HG03066 (cell line): ENCODE results near the gene HDAC4.

Experiments
- ATAC-seq: cut with Tn5 transposase; IDR thresholded peaks from one replicate; pipeline ENCODE4 v1.9.1; 2021; ENCODE audit warnings: low read depth; ENCODE audit not compliant: unreplicated experiment

Gene HDAC4

GRCh38 chr2:239028253-239028619, 372.6 kb downstream of the HDAC4 start:
- no peak for ATAC-seq

DNA sequence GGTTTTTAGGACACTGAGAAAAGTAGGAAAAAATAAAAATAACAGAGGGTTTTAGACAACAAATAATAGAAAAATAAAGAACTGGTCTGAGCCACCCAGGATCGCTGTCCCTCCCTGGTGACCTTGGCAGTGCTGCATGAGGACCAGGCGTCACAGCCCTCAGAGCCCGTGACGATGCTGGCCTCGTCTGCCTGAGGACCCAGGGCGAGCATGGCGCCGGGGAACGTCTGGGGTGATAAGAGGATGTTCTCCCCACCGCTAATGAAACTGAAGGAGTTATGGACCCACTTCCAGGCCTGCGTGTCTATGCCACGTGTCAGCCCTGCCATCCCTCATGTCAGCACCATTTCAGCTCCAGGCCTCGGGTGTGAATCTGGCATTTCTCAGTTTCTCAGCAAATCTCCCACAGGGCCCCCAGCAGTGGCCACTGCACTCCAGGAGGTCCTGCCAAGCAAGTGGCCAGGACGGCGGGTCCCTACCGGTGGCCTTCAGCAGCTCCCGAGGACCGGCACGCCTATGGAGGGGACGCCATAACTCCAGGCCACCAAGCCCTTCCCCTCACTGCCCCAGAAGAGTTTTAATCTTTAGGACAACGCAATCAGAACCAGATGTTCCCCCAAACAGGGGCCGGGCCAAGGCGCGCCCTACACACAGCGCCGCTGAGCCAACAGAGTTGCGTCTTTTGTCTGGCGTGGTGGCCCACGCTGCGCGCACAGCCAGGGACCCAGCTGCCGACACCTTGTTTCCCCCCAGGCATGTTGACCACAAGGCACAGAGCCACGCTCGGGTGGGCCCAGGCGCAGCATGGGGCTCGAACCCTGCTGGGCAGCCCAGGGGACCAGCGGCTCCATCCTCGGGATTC, 373.2 kb downstream of the HDAC4 start:
- no peak for ATAC-seq

DNA sequence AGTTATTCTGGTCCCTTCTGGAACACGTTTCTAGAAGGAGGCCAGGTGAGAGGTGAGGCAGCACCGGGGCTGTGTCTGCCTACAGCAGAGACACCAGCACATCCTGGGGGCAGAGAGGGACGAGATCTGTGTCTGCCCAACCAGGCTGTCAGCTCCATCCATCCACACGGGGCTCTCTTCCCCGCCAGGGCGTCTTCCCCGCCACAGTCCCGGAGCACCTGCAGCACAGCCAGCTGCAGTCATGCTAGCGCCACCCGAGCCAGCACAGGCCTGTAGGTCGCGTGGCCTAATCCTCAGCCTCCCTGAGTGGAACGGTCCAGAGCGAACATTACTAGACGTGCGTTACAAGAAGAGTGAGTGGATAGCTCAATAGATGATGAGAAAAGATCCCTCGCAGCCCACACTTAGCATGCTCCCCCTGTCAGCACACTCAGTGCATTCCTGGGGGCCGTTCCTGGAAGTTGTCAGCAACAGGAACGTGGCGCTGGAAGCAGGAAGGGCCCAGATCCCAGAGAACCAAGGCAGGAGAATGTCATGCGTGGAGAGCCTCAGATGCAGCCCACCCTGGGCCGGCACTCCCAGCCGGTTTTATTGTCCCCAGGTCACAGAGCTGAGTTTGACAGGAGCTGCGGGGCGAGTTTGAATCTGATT, 374.0 kb downstream of the HDAC4 start:
- no peak for ATAC-seq

DNA sequence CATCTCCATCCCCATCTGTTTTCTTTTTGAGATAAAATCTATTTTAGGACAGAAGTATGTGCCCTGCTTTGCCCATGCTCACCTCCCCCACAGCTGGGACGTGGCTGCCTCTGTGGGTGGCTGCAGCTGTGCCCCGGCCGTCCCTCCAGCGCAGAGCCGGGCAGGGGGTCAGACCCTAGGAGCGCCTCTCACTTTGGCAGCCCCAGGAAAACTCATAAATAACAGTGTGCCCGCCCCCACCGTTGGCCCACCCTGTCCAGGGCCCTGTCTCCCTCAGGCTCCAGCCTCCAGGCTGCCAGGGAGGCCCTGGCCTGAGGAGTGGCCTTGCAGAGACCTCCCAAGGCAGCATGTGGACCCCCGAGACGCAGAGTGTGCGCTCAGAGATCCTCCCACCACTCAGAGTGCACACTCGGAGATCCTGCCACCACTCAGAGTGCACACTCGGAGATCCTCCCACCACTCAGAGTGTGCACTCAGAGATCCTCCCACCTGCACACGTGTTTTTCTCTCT, 374.8 kb downstream of the HDAC4 start:
- no peak for ATAC-seq

DNA sequence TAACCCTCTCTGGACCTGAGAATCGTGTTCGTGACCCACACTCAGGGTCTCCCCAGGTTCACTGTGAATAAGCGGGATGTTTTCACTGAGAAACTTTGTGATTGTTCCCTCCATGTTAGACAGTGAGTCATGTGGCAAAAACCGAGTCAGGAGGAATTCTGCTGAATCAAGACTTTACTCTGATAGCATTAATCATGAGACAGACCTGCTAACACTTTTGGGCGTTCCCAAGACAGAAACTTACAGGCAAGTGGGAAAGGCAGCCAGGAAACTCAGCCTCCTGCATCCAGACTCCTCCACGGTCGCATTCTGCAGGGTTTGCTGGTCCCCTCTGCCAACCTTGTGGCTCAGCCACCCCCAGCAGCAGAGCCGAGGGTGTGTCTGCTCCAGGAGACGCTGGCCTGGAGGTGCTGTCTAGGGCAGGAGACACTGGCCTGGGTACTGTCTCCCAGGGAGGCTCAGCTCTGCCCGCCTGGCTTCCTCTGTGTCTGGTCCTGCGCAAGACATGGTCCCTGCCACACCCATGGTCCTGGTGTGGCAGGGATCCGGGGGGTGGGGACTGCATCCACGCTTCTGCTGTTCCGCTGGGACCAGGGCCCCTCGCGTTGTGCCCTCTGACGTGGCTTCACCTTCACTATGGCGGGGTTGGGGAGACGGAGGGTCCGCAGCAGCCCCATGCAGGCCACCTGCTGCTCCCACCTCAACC, 375.6 kb downstream of the HDAC4 start:
- ATAC-seq = no peak

DNA sequence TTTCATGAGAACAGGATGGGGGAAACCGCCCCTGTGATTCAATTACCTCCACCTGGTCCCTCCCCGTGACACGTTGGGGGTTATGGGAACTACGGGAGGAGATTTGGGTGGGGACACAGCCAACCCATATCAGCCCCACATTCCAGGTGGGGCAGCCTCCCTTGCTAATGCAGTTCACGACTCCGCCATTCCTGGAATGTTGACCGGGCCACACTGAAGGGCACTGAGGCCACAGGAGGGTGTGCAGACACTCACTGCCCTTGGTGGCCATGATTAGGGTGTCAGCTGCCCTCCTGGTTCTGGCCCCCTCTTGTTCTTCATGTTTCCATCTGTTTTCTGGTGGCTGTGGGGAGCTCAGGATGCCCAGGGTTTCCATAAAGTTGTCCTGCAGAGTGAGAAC, 376.6 kb downstream of the HDAC4 start:
- ATAC-seq = no peak

DNA sequence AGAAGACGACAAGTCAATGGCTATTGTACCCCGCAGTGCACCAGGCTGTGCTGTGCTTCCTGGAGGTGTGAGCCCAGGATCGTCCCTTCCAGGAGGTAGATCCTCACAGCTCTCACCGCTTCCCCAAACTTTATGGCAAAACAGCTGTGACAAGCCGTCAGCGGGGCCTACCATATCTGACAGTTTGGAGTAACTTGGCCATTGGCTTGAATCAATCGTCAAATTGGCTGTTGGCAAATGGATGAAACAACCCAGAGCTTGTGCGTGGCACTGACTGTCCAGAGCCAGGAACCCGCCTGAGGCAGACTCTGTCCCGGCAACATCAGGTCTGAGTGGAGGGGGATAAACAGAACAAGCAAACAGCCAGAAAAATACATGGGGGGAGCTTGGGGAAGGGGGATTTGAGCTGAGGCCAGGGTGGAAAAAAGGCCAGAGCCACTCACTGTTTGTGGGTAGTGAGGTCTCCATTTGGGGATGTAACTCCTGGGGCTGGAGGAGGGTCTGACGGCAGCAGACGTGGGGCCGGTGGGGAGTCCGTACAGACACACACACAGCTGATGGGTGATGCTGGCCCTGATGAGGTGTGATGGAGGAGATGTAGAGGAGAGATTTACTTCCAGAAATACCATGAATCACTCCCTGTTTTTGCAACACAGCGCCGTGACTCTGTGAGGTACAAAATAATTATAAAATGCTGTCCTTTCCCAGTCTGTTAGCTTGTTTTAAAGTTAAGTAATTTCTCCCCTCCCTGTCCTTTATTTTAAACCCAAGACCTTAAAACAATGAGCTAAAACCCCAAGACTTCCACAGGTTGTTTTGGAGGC, 378.2 kb downstream of the HDAC4 start:
- no peak for ATAC-seq

DNA sequence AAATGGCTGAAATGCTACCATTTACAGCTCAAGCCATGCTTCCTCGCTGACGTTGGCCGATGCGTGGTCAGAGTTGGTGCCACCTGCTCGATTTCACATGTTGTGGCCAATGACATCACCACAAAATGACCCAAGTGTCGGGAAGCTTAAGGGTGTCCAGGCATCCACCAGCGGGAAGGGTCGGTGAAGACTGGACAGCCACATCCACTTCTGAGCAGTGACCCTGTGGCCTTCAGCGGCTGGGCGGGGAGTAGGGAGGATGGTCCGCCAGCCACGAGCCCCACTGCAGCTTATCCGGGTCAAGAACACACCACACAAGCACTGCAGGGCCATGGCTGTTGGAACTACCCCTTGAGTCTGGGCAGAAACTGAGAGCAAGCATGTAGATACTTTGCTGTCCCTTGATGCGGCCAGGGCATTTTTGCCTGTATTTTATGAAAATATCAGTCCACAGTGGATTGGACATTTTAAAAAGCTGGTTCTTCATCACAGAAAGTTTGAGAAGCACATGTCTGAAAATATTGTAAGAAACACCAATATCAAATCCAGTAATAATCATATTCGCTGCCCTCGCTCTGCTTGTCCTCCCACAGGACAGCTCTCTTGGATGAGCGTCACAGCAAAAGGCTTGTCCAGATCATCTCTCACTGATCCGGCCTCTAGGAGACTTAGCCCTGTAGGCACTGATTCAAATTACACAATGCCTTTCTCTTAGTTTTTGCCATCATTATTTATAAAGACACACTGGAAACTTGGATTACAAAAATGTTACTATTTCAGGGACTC, 379.0 kb downstream of the HDAC4 start:
- ATAC-seq = no peak

GRCh38 chr2:239021224-239021623, 379.6 kb downstream of the HDAC4 start:
- ATAC-seq = no peak

GRCh38 chr2:239020541-239021041, 380.2 kb downstream of the HDAC4 start:
- ATAC-seq = no peak

- ATAC-seq = no peak
Measured at GRCh38 chr2:239019183-239019581, 381.6 kb downstream of the HDAC4 start.

DNA sequence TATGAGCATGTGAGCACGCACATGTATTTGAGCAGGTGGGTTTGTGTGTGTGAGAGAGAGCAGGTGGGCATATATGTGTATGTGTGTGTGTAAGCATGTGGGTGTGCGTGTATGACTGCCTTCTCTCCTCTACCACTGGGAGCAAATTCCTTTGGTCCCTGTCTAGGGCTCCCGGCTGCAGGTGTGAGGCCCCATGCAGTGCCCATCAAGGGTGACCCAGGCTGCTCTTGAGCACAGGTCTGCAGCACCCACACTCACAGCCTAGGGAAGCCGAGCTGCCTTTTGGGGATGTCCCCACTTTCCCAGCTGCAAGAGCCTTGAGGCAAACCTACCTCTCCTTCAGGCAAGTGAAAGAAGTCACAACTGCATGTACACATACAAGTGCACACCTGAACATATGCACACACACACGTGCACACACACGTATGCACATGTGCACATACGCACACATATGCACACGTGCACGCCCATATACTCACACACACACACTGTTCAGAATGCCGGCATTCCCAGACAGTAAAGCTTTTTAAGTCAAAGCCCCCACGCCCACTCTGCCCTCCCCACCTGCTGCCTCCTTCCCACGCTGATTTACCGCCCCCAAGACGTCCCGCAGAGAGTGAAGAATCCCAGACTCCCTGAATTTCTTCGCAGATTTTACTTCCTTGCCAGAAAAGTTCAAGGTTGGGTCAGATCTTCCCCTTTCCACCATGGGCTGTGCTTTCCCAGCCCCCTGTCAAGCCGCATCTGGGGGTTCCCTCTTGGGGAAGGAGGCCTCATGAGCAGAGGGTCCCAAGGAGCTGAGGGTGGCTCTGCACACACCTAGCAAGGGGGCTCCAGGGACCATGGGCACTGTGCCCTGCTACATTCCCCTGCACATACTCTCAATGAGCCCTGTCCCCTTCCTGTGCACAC, 382.3 kb downstream of the HDAC4 start:
- no peak for ATAC-seq

GRCh38 chr2:239017491-239018098, 383.2 kb downstream of the HDAC4 start:
- no peak for ATAC-seq

- ATAC-seq = no peak
Measured at GRCh38 chr2:239015901-239016675, 384.7 kb downstream of the HDAC4 start.

GRCh38 chr2:239015218-239015900, 385.5 kb downstream of the HDAC4 start:
- no peak for ATAC-seq

DNA sequence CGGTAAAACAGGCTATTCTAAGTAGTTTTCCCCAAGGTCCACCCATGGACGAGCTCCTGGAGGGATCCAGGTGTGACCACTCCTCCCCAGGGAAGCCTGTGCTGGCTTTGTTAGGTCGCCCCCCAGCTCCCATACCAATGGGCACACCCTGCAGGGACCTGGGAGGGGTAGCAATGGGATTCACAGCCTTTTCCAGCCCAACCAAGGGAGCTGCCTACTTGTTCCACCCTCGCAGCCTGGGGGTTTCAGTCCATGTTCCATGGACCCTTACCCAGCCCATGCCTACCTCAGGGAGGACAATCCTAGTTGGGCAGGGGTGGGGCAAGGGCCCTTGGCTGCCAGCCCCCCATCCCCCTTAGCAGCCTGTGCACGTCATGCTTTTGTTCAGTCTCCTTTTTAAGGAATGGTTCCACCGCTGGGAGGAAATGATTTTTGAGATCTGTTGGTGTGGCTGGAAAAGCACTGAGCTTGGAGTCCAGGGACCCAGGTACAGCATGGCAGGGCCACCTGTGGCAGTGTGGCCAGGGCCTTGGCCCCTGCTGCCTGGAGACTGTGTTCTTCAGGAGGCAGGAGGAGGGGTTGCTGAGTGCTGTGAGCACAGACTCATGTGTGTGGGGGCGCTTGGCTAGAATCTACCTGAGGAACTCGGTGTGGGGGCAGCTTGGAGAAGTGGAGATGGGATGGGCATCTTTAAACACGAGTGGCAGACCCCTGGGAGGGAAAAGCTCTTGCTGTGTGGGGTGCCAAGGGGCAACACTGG, 386.2 kb downstream of the HDAC4 start:
- no peak for ATAC-seq
